GM23248 (cell line): ENCODE data around the gene DNPEP. TPM values are rescaled to one million over a fixed set of nuclear protein-coding genes. Genes with fewer than 3 reads are reported as not detected.
"Not testable (repeated sequence)": the region's sequence is repeated elsewhere in the genome, so short reads cannot be mapped to it uniquely, and the experiment has no call there.

Experiments
- DNase-seq: peaks from one replicate; pipeline ENCODE4 v3.0.0-alpha.2; 2015
- H2AFZ ChIP-seq: fragments of 200-600 bp; sonication (generic); 2 replicates; pipeline ENCODE4 v1.6.1; 2016; ENCODE audit warnings: antibody characterized with exemption
- H3F3A ChIP-seq: fragments of 200-600 bp; sonication (generic); 2 replicates; pipeline ENCODE4 v1.6.1; 2016; ENCODE audit warnings: mild to moderate bottlenecking, antibody characterized with exemption, mixed run types; ENCODE audit not compliant: insufficient read depth
- H3K27ac ChIP-seq: fragments of 200-600 bp; sonication (generic); 2 replicates; pipeline ENCODE4 v1.5.1; 2016; ENCODE audit warnings: mild to moderate bottlenecking
- H3K27me3 ChIP-seq: fragments of 200-600 bp; sonication (generic); replicated peaks from 2 replicates; pipeline ENCODE4 v1.6.1; 2016; ENCODE audit warnings: mild to moderate bottlenecking; ENCODE audit not compliant: insufficient read depth
- H3K36me3 ChIP-seq: fragments of 200-600 bp; sonication (generic); 2 replicates; pipeline ENCODE4 v1.6.1; 2016; ENCODE audit warnings: low read depth, mild to moderate bottlenecking
- H3K4me1 ChIP-seq: fragments of 200-600 bp; sonication (generic); 2 replicates; pipeline ENCODE4 v1.6.1; 2016; ENCODE audit warnings: mild to moderate bottlenecking; ENCODE audit not compliant: insufficient read depth
- H3K4me2 ChIP-seq: fragments of 200-600 bp; sonication (generic); one replicate; pipeline ENCODE4 v1.6.1; 2016; ENCODE audit warnings: mild to moderate bottlenecking; ENCODE audit not compliant: unreplicated experiment
- H3K4me3 ChIP-seq: fragments of 200-600 bp; sonication (generic); 2 replicates; pipeline ENCODE4 v1.5.1; 2016; ENCODE audit warnings: mild to moderate bottlenecking
- H3K79me2 ChIP-seq: fragments of 200-600 bp; sonication (generic); 2 replicates; pipeline ENCODE4 v1.6.1; 2016; ENCODE audit warnings: mild to moderate bottlenecking; ENCODE audit not compliant: insufficient read depth
- H3K9ac ChIP-seq: fragments of 200-600 bp; sonication (generic); 2 replicates; pipeline ENCODE4 v1.6.1; 2016; ENCODE audit warnings: mild to moderate bottlenecking
- H3K9me2 ChIP-seq: fragments of 200-600 bp; sonication (generic); 2 replicates; pipeline ENCODE4 v1.6.1; 2016; ENCODE audit warnings: mixed run types, mild to moderate bottlenecking, moderate library complexity; ENCODE audit not compliant: insufficient read depth
- H3K9me3 ChIP-seq: fragments of 200-600 bp; sonication (generic); one replicate; pipeline ENCODE4 v1.6.1; 2017; ENCODE audit warnings: low read depth
- H4K20me1 ChIP-seq: fragments of 200-600 bp; sonication (generic); 2 replicates; pipeline ENCODE4 v1.6.0; 2016; ENCODE audit not compliant: insufficient read depth
- EZH2 ChIP-seq: fragments of 200-600 bp; sonication (generic); IDR thresholded peaks from 2 replicates; pipeline ENCODE4 v1.6.1; 2018; ENCODE audit warnings: antibody characterized with exemption, mild to moderate bottlenecking; ENCODE audit not compliant: insufficient read depth, poor library complexity, severe bottlenecking
- EZH2phosphoT487 ChIP-seq: fragments of 200-600 bp; sonication (generic); IDR thresholded peaks from 2 replicates; pipeline ENCODE4 v1.6.1; 2018; ENCODE audit warnings: antibody characterized with exemption, moderate library complexity, mild to moderate bottlenecking, low read depth; ENCODE audit not compliant: insufficient read depth
- WGBS, 2 experiments: methylation state at CpG; one replicate each; pipeline ENCODE4 v1.1.6; 2015 to 2017; ENCODE audit warnings: low lambda C conversion rate in 2 of 2, low coverage in 1 of 2; ENCODE audit errors: missing lambda C conversion rate in 2 of 2; 5-methylcytosine and 5-hydroxymethylcytosine counted together
- in situ Hi-C: fragments of 300-500 bp; cut with MboI; formaldehyde crosslinking; loops from 2 replicates; pipeline ENCODE4 v1.15.0; 2020
- polyA plus RNA-seq: library from polyadenylated mRNA; unstranded; fragments of >200 nt; fragmentation: Nextera tagmentation; extraction: Ambion mirVana; gene quantifications from 2 replicates; pipeline ENCODE4 v1.2.1, GENCODE V29; 2016
- total RNA-seq: library from RNA; depleted of rRNA; stranded (reverse); fragments of >200 nt; shearing (Covaris generic); gene quantifications from 2 replicates; pipeline ENCODE4 v1.2.3, GENCODE V29; 2014

Gene DNPEP
- total and polyA plus RNA-seq, 2 experiments from 2014 or later = 57.5 to 79.8 TPM

- Histone ChIP-seq H3K4me3 (no peak overlapping the region), H3F3A (0 out of 2 replicates have a peak, but pooled peaks cover 3% of the 10 kb centered on the region), H3K9me2 (no peaks in the 10 kb centered on the region), H2AFZ (no peak overlapping the region), H3K4me2 (no peak overlapping the region), H3K27ac (no peak overlapping the region), H3K9me3 (no peaks in the 10 kb centered on the region), H3K79me2 (no peaks in the 10 kb centered on the region), H4K20me1 (no peaks in the 10 kb centered on the region), H3K27me3 (no peaks in the 10 kb centered on the region), H3K4me1 (peaks cover 12% of the 10 kb centered on the region), H3K36me3 (no peaks in the 10 kb centered on the region), H3K9ac (no peak overlapping the region)
- DNase-seq = no peak
- TF ChIP-seq EZH2 = no peak
- TF ChIP-seq EZH2phosphoT487 = no peak
- 97 to 99% methylated on average over 3 of the region's 3 CpGs for WGBS, 2 experiments
- in situ Hi-C loops = no loop called here
Observed at GRCh38 chr2:219395609-219396008, 7.9 kb upstream of the DNPEP start.

- 79 to 80% methylated on average over 9 of the region's 9 CpGs for WGBS, 2 experiments
- H2AFZ ChIP-seq, in situ Hi-C loops, H3K36me3 ChIP-seq, H3K9ac ChIP-seq, H3K4me2 ChIP-seq, H3K27me3 ChIP-seq, H3K79me2 ChIP-seq, DNase-seq, H3K4me3 ChIP-seq, H4K20me1 ChIP-seq, H3K9me2 ChIP-seq, H3F3A ChIP-seq, H3K9me3 ChIP-seq, H3K27ac ChIP-seq: not testable (repeated sequence)
- peaks cover 12% of the 10 kb centered on the region for H3K4me1 ChIP-seq
Observed at GRCh38 chr2:219395056-219395455, 7.3 kb upstream of the DNPEP start.

- Histone ChIP-seq H3K4me1 (peaks cover 7% of the 10 kb centered on the region), H3K4me2 (no peak overlapping the region), H4K20me1 (no peaks in the 10 kb centered on the region), H3K79me2 (no peaks in the 10 kb centered on the region), H3K27ac (no peak overlapping the region), H3F3A (0 out of 2 replicates have a peak, but pooled peaks cover 3% of the 10 kb centered on the region), H3K9me2 (no peaks in the 10 kb centered on the region), H3K27me3 (no peaks in the 10 kb centered on the region), H3K9me3 (no peaks in the 10 kb centered on the region), H3K9ac (no peak overlapping the region), H2AFZ (no peak overlapping the region), H3K36me3 (no peaks in the 10 kb centered on the region), H3K4me3 (no peak overlapping the region)
- TF ChIP-seq EZH2phosphoT487 (no peak), EZH2 (no peak)
- no peak for DNase-seq
- 82 to 84% methylated on average over 9 of the region's 9 CpGs for WGBS, 2 experiments
- in situ Hi-C loops = no loop called here
Observed at GRCh38 chr2:219392754-219393153, 5.0 kb upstream of the DNPEP start.

GRCh38 chr2:219388907-219389156 is 1.1 kb upstream of the DNPEP start:
- TF ChIP-seq EZH2 = no peak
- Histone ChIP-seq H3K79me2 (peaks cover 6% of the 10 kb centered on the region), H3F3A (no peaks in the 10 kb centered on the region), H3K36me3 (peaks cover 5% of the 10 kb centered on the region; the same call in 1 of the 2 replicates), H4K20me1 (no peaks in the 10 kb centered on the region), H3K4me2 (peak overlapping the region; percentile 56), H3K27me3 (no peaks in the 10 kb centered on the region), H3K9me2 (no peaks in the 10 kb centered on the region), H3K9me3 (no peaks in the 10 kb centered on the region), H2AFZ (peak overlapping the region; percentile 93), H3K9ac (peak overlapping the region; percentile 58), H3K27ac (0 out of 2 replicates have a peak overlapping the region, but pooled peaks have one; percentile 6), H3K4me3 (peak overlapping the region; percentile 58), H3K4me1 (peaks cover 6% of the 10 kb centered on the region; the same call in 1 of the 2 replicates)
- DNase-seq = no peak
- in situ Hi-C loops = no loop called here
- WGBS, 2 experiments = 13 to 16% methylated on average over 6 of the region's 6 CpGs
